Prostate gland (tissue), 2 donors: ENCODE measurements around the gene ARMCX6. TPM values are rescaled to one million over a fixed set of nuclear protein-coding genes. Genes with fewer than 3 reads are reported as not detected.
"Not testable (repeated sequence)": the region's sequence is repeated elsewhere in the genome, so short reads cannot be mapped to it uniquely, and the experiment has no call there.

ENCODE experiments used
- DNase-seq: peaks from one replicate; pipeline ENCODE4 v3.0.0-alpha.2; 2019; ENCODE audit warnings: low spot score
- H3K27ac ChIP-seq, 2 donors: fragments of 200-600 bp; sonication (generic); 2 replicates each; pipeline ENCODE4 v1.5.1; 2017 to 2019
- H3K27me3 ChIP-seq: fragments of 200-600 bp; sonication (generic); replicated peaks from 2 replicates; pipeline ENCODE4 v1.5.1; 2019; ENCODE audit not compliant: insufficient read depth
- H3K36me3 ChIP-seq, 2 donors: fragments of 200-600 bp; sonication (generic); 1 replicate in 1 of 2; 2 replicates in 1 of 2; pipeline versions ENCODE4 v1.5.1 to v1.8.1; 2017 to 2019
- H3K4me1 ChIP-seq: fragments of 200-600 bp; sonication (generic); replicated peaks from 2 replicates; pipeline ENCODE4 v1.5.1; 2019
- H3K4me3 ChIP-seq, 2 donors: fragments of 200-600 bp; sonication (generic); 2 replicates each; pipeline ENCODE4 v1.5.1; 2017 to 2019
- H3K9me3 ChIP-seq: fragments of 200-600 bp; sonication (generic); 2 replicates; pipeline ENCODE4 v1.5.1; 2017
- POLR2A ChIP-seq: fragments of 450-650 bp; IDR thresholded peaks from one replicate; pipeline ENCODE4 v1.6.1; 2016; ENCODE audit warnings: antibody characterized with exemption, mild to moderate bottlenecking
- POLR2AphosphoS5 ChIP-seq: sonication (generic); formaldehyde crosslinking; IDR thresholded peaks from one replicate; pipeline ENCODE4 v1.6.1; 2017; ENCODE audit warnings: antibody characterized with exemption
- WGBS: methylation state at CpG from one replicate; pipeline ENCODE4 v1.1.5; 2018; 5-methylcytosine and 5-hydroxymethylcytosine counted together
- intact Hi-C: fragments of 100-400 bp; cut with DNase I; formaldehyde crosslinking; loops from one replicate; pipeline ENCODE4 v1.14.2; 2022
- small RNA-seq, 2 donors: library from RNA; depleted of rRNA; stranded (forward); fragments of <200 nt; gene quantifications; one replicate each; pipeline ENCODE3, GENCODE V24; 2016
- total RNA-seq, 2 donors: library from RNA; depleted of rRNA; stranded (reverse); fragments of >200 nt; gene quantifications; one replicate each; pipeline ENCODE4 v1.1.0, GENCODE V29; 2016
- TF ChIP-seq, protein P1 (sequence below), 4 experiments: fragments of 200-600 bp in 2 of 4; fragments of 450-650 bp in 2 of 4; sonication (generic) in 2 of 4; IDR thresholded peaks; 1 replicate in 3 of 4; 2 replicates in 1 of 4; pipeline ENCODE4 v1.5.1; 2016 to 2019; ENCODE audit warnings: antibody characterized with exemption in 4 of 4, mild to moderate bottlenecking in 2 of 4, moderate library complexity in 2 of 4

Gene ARMCX6
- total RNA-seq, 2 donors from 2014 or later: 27.3 to 33.1 TPM

DNA sequence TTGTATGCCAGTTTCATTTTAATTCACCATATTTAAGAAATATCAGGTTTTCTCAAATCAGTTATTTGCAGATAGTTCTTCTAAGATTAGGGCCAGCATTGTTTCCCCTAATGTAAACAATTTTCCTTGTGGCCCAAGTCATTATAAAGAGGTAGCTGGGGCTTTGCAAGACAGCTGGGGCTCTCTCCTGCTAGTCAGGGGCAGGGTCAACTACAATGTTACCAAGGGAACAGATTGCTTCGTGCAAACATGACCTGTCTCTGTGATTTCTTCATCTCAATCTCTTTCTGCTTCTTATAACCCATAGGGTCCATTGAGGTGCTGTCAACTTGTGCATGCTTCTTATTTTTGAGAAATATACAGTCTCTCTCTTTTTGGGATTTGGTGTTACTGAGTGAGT is 12.1 kb downstream of the ARMCX6 start:
- intact Hi-C loops: no loop called here
- WGBS: 38% methylated on average over 1 of the region's 1 CpG
- H3K27me3 ChIP-seq: no peaks in the 10 kb centered on the region
- no peaks in the 10 kb centered on the region for H3K4me1 ChIP-seq
- TF ChIP-seq, protein P1, sequence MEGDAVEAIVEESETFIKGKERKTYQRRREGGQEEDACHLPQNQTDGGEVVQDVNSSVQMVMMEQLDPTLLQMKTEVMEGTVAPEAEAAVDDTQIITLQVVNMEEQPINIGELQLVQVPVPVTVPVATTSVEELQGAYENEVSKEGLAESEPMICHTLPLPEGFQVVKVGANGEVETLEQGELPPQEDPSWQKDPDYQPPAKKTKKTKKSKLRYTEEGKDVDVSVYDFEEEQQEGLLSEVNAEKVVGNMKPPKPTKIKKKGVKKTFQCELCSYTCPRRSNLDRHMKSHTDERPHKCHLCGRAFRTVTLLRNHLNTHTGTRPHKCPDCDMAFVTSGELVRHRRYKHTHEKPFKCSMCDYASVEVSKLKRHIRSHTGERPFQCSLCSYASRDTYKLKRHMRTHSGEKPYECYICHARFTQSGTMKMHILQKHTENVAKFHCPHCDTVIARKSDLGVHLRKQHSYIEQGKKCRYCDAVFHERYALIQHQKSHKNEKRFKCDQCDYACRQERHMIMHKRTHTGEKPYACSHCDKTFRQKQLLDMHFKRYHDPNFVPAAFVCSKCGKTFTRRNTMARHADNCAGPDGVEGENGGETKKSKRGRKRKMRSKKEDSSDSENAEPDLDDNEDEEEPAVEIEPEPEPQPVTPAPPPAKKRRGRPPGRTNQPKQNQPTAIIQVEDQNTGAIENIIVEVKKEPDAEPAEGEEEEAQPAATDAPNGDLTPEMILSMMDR (IDR thresholded peaks at IDR 0.05): no peak
- TF ChIP-seq POLR2AphosphoS5: no peak
- no peak for TF ChIP-seq POLR2A
- DNase-seq: no peak
- no peaks in the 10 kb centered on the region for H3K9me3 ChIP-seq
- H3K36me3 ChIP-seq: no peaks in the 10 kb centered on the region
- H3K27ac ChIP-seq: no peak overlapping the region
- H3K4me3 ChIP-seq: no peak overlapping the region

DNA sequence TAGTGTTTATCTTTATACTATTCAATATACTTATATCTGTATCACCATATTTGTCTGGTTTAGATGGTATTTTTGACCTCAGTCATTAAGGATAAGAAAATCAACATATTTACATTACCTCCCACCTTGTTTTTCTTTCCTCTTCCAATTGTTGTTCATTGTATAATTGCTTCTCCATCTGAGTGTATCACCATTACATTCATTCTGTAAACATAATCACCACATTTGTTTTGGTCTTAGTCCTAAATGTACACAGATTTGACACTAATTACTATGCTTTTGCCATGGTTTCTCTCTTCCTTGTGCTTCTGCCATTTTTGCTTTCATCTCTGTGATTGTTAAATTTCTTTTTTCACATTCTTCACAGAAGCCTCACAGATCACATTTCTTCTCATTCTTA is 12.7 kb downstream of the ARMCX6 start:
- H3K27ac ChIP-seq: no peak overlapping the region
- no peaks in the 10 kb centered on the region for H3K4me1 ChIP-seq
- no peaks in the 10 kb centered on the region for H3K27me3 ChIP-seq
- TF ChIP-seq POLR2A: no peak
- TF ChIP-seq, protein P1 (IDR thresholded peaks at IDR 0.05): no peak
- no peak for TF ChIP-seq POLR2AphosphoS5
- no peak overlapping the region for H3K4me3 ChIP-seq
- intact Hi-C loops: no loop called here
- no peaks in the 10 kb centered on the region for H3K36me3 ChIP-seq
- DNase-seq: no peak
- H3K9me3 ChIP-seq: no peaks in the 10 kb centered on the region

DNA sequence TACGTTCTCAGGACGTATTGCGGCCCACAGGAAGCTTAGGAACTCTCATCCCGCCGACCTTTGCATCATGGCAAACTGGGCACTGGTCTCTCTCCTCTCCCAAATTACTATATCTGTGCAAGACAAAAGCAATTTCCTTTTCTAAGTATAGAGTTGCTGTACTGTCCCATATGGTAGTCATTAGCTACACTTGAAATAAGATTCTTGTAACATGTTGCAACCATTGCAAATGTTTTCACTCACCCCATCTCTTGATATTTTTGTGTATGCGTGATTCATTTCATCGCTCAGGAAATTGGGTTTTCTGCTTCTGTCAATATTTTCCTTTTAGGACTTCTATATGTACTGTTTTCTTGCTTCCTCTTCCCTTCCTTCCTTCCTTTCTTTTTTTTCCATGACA is 15.7 kb downstream of the ARMCX6 start:
- Histone ChIP-seq H3K27me3 (no peaks in the 10 kb centered on the region), H3K4me1 (no peaks in the 10 kb centered on the region), H3K27ac (no peak overlapping the region), H3K9me3 (no peaks in the 10 kb centered on the region), H3K36me3 (no peaks in the 10 kb centered on the region), H3K4me3 (no peak overlapping the region)
- TF ChIP-seq, protein P1 (IDR thresholded peaks at IDR 0.05): no peak
- TF ChIP-seq POLR2AphosphoS5: no peak
- no peak for TF ChIP-seq POLR2A
- 98% methylated on average over 3 of the region's 7 CpGs for WGBS
- DNase-seq: no peak
- intact Hi-C loops: no loop called here

DNA sequence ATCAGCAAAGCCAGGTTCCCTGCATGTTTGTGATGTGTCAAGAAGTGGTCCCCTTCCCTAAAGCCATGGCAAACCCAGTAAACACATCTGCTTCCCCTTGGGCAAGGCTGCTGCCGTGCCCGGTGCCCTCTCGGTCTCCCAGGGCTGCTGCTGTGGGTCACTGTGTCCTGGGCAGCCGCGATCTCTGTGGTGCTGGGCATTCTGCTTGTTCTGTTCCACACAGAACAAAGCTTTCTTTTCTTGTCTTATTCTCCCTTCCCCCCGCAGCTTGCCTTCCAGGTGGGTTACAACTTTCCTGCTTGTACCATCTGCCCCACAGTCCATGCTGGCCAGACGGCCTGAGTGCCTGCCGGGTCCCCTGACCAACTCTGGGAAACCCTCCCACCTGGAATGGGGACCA is 18.2 kb downstream of the ARMCX6 start:
- H3K36me3 ChIP-seq, H3K9me3 ChIP-seq, DNase-seq, H3K4me1 ChIP-seq, H3K27me3 ChIP-seq, H3K4me3 ChIP-seq, H3K27ac ChIP-seq: not testable (repeated sequence)
- no CpG with 5 or more reads among the region's 8 CpGs for WGBS
- intact Hi-C loops: loop anchor here (5.0 kb wide), 2 partner anchors 158 to 198 kb away; no protein-coding TSS in a partner anchor

DNA sequence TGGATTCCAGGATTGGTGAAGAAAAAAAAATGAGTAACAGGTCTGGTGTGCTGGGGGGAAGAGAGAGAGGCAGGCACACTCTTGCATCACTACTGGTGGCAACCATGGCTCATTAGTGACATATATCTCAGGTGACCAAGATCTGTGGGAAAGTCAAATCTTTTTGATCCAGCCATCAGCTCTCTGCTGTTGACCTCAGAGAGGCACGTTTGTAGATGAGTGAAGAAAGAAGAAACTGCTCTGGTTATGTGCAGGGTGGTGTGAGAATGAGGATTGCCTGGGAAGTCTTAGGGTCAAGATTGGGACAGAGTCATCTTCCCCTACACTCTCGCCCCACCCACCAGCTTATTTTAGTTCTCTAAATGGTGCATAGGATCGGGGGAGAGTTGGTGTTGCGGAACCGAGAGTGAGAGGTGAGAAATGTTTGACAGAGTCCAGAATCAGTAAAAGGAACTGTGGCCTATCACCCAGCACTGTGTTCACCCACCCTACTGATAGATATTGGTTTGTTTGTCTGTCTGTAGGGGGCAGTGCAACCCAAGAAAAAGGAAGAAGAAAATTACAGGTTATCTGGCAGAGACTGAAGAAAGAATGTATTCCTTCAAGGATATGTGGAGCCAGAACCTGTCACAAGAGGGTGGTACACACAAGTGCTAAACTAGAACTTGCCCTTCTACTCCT is 21.9 kb downstream of the ARMCX6 start:
- Histone ChIP-seq H3K9me3 (no peaks in the 10 kb centered on the region), H3K4me3 (no peak overlapping the region), H3K36me3 (no peaks in the 10 kb centered on the region), H3K4me1 (no peaks in the 10 kb centered on the region), H3K27me3 (no peaks in the 10 kb centered on the region), H3K27ac (no peak overlapping the region)
- WGBS: 19% methylated on average over 5 of the region's 5 CpGs
- TF ChIP-seq, protein P1 (IDR thresholded peaks at IDR 0.05): peak in 3 of 4 experiments; percentile 60 to 72 (median 64)
- TF ChIP-seq POLR2AphosphoS5 (peak; percentile 37), POLR2A (no peak)
- peak; percentile 39 for DNase-seq
- intact Hi-C loops: loop anchor here (5.0 kb wide), 2 partner anchors 161 to 201 kb away; no protein-coding TSS in a partner anchor

Small RNAs within 50 kb of the gene (small RNA-seq; reads per million reads assigned to genes)
- gene RNU6-30P: 0 reads per million in 2 donors

Other genes starting within 250 kb of the ARMCX6 start
- 1 to 10 TPM; 1.3 to 2.4 TPM for gene BTK, start 231.8 kb downstream of the ARMCX6 start, total RNA-seq
- 1,000 to 10,000 TPM in 1 of 2 donors, 100 to 1,000 TPM in 1; 863 to 2,403 TPM for gene RPL36A, start 227.0 kb downstream of the ARMCX6 start, total RNA-seq
- gene GLA, start 210.1 kb downstream of the ARMCX6 start, total RNA-seq: 10 to 100 TPM; 12.6 to 16.4 TPM
- 10 to 100 TPM; 43.7 to 56.3 TPM for gene HNRNPH2, start 209.8 kb downstream of the ARMCX6 start, total RNA-seq
- 10 to 100 TPM; 13.8 to 16.6 TPM for gene ARMCX4, start 132.5 kb downstream of the ARMCX6 start, total RNA-seq
- gene ARMCX1, start 67.5 kb downstream of the ARMCX6 start, total RNA-seq: 10 to 100 TPM; 23.5 to 41.3 TPM
- gene ARMCX3, start 5.2 kb upstream of the ARMCX6 start, total RNA-seq: 10 to 100 TPM; 59.6 to 69.4 TPM
- gene ARMCX2, start 41.9 kb upstream of the ARMCX6 start, total RNA-seq: 10 to 100 TPM; 26.4 to 58.6 TPM